Measurements from ENCODE around the gene ATP11A. TPM values are rescaled to one million over a fixed set of nuclear protein-coding genes. Genes with fewer than 3 reads are reported as not detected.
"Not testable (repeated sequence)": the region's sequence is repeated elsewhere in the genome, so short reads cannot be mapped to it uniquely, and the experiment has no call there.

ATP11A gene
- total and polyA plus RNA-seq, 2 experiments from 2014 or later = 28.7 to 30.8 TPM

DNA sequence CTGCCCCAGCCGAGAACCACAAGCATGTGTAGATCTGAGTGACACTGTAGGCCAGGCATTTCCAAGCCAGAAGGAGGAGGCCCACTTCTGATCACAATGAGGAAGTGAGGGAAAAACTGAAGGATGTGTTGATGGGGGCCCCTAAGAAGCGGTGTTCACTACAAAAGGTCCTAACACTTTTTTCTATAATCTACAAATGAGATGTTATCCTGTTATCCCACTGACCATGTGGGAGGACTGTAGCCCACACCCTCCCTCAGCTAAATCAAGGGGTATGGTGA, 180.2 kb downstream of the ATP11A start:
- no peak overlapping the region for H3K4me3 ChIP-seq
- no peaks in the 10 kb centered on the region for H3K27me3 ChIP-seq
- H4K20me1 ChIP-seq (ENCODE audit: insufficient read depth, poor library complexity, severe bottlenecking) = no peaks in the 10 kb centered on the region
- no peak for TF ChIP-seq EZH2phosphoT487 (IDR thresholded peaks at IDR 0.05; ENCODE audit: low read depth, severe bottlenecking, unreplicated experiment)
- TF ChIP-seq EZH2 (IDR thresholded peaks at IDR 0.05; ENCODE audit: borderline replicate concordance) = no peak
- TF ChIP-seq CTCF (IDR thresholded peaks at IDR 0.05; ENCODE audit: poor library complexity) = no peak
- DNase-seq (ENCODE audit: low spot score) = no peak
- H3K36me3 ChIP-seq (replicated peaks; ENCODE audit: insufficient read depth, low read depth) = no peaks in the 10 kb centered on the region
- H3K9me2 ChIP-seq (replicated peaks; ENCODE audit: insufficient read depth) = no peaks in the 10 kb centered on the region
- H3K4me2 ChIP-seq = no peak overlapping the region
- H3K9me3 ChIP-seq (ENCODE audit: low read depth) = no peaks in the 10 kb centered on the region
- no peaks in the 10 kb centered on the region for H3K79me2 ChIP-seq
- 82% methylated on average over 2 of the region's 2 CpGs for WGBS (ENCODE audit: low lambda C conversion rate, missing lambda C conversion rate)
- H2AFZ ChIP-seq = no peak overlapping the region
- no peak overlapping the region for H3K27ac ChIP-seq
- no peaks in the 10 kb centered on the region for H3K4me1 ChIP-seq (ENCODE audit: insufficient read depth)

DNA sequence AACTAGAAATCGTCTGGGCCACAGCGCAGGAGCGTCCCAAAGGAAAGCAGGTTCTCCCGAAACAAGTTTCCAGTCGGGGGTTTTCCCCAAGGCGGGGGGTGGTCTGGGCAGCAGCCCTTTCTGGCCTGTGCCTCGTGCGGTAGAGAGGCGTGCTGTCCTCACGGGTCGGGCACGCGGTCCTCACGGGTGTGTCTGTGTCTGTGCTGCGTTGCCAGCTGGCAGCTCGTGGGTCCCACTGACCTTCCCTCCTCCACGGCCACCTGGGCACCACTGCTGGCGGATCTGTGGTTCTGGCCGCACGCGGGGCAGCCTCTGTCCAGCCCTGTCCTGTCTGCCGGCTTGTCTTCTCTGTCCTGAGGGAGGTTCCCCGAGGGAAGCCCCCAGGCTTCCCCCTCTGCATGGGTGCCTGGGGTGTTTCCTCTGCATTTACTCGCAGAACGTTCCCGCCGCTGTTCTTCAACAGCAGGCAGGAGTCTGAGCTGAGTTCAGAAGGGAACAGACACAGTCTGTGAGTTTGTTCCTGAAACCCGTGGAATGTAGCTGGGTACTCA, 181.0 kb downstream of the ATP11A start:
- no peaks in the 10 kb centered on the region for H4K20me1 ChIP-seq (ENCODE audit: insufficient read depth, poor library complexity, severe bottlenecking)
- H3K9me3 ChIP-seq (ENCODE audit: low read depth) = no peaks in the 10 kb centered on the region
- TF ChIP-seq CTCF (IDR thresholded peaks at IDR 0.05; ENCODE audit: poor library complexity) (no peak), EZH2phosphoT487 (IDR thresholded peaks at IDR 0.05; ENCODE audit: low read depth, severe bottlenecking, unreplicated experiment) (no peak), EZH2 (IDR thresholded peaks at IDR 0.05; ENCODE audit: borderline replicate concordance) (no peak)
- H3K4me3 ChIP-seq = no peak overlapping the region
- DNase-seq (ENCODE audit: low spot score) = no peak
- 92% methylated on average over 28 of the region's 28 CpGs for WGBS (ENCODE audit: low lambda C conversion rate, missing lambda C conversion rate)
- H3K4me2 ChIP-seq = no peak overlapping the region
- no peaks in the 10 kb centered on the region for H3K27me3 ChIP-seq
- no peaks in the 10 kb centered on the region for H3K4me1 ChIP-seq (ENCODE audit: insufficient read depth)
- no peaks in the 10 kb centered on the region for H3K36me3 ChIP-seq (replicated peaks; ENCODE audit: insufficient read depth, low read depth)
- no peak overlapping the region for H3K27ac ChIP-seq
- no peaks in the 10 kb centered on the region for H3K79me2 ChIP-seq
- no peak overlapping the region for H2AFZ ChIP-seq
- no peaks in the 10 kb centered on the region for H3K9me2 ChIP-seq (replicated peaks; ENCODE audit: insufficient read depth)

- Histone ChIP-seq H3K4me2 (no peak overlapping the region), H3K36me3 (replicated peaks; ENCODE audit: insufficient read depth, low read depth) (no peaks in the 10 kb centered on the region), H3K9me3 (ENCODE audit: low read depth) (no peaks in the 10 kb centered on the region), H3K4me1 (ENCODE audit: insufficient read depth) (no peaks in the 10 kb centered on the region), H3K9me2 (replicated peaks; ENCODE audit: insufficient read depth) (no peaks in the 10 kb centered on the region), H2AFZ (no peak overlapping the region), H3K4me3 (no peak overlapping the region), H3K27me3 (no peaks in the 10 kb centered on the region), H3K79me2 (no peaks in the 10 kb centered on the region), H3K27ac (no peak overlapping the region), H4K20me1 (ENCODE audit: insufficient read depth, poor library complexity, severe bottlenecking) (no peaks in the 10 kb centered on the region)
- DNase-seq (ENCODE audit: low spot score) = no peak
- 97% methylated on average over 12 of the region's 12 CpGs for WGBS (ENCODE audit: low lambda C conversion rate, missing lambda C conversion rate)
- TF ChIP-seq EZH2 (IDR thresholded peaks at IDR 0.05; ENCODE audit: borderline replicate concordance) (no peak), EZH2phosphoT487 (IDR thresholded peaks at IDR 0.05; ENCODE audit: low read depth, severe bottlenecking, unreplicated experiment) (no peak), CTCF (IDR thresholded peaks at IDR 0.05; ENCODE audit: poor library complexity) (no peak)
Measured at GRCh38 chr13:112871742-112872141, 181.9 kb downstream of the ATP11A start.

- H3K79me2 ChIP-seq; H3K4me3 ChIP-seq; H4K20me1 ChIP-seq (ENCODE audit: insufficient read depth, poor library complexity, severe bottlenecking); H2AFZ ChIP-seq; H3K36me3 ChIP-seq (replicated peaks; ENCODE audit: insufficient read depth, low read depth); H3K4me2 ChIP-seq; H3K27ac ChIP-seq; H3K9me3 ChIP-seq (ENCODE audit: low read depth); H3K27me3 ChIP-seq; H3K9me2 ChIP-seq (replicated peaks; ENCODE audit: insufficient read depth); H3K4me1 ChIP-seq (ENCODE audit: insufficient read depth); DNase-seq (ENCODE audit: low spot score): not testable (repeated sequence)
- 84% methylated on average over 24 of the region's 25 CpGs for WGBS (ENCODE audit: low lambda C conversion rate, missing lambda C conversion rate)
Measured at GRCh38 chr13:112872657-112873631, 183.1 kb downstream of the ATP11A start.
